WERI-Rb-1 (cell line): ENCODE data around the gene TNRC6C.

Experiments used
- DNase-seq: peaks from one replicate; pipeline ENCODE4 v3.0.0-alpha.2; 2020
- H3K27ac ChIP-seq: fragments of 250-450 bp; sonication (Bioruptor Pico); 2 replicates; pipeline ENCODE4 v1.5.1; 2020; ENCODE audit warnings: mild to moderate bottlenecking, moderate library complexity
- H3K27me3 ChIP-seq: fragments of 250-450 bp; sonication (Bioruptor Pico); 2 replicates; pipeline ENCODE4 v1.5.1; 2021; ENCODE audit warnings: mild to moderate bottlenecking, low read depth, moderate library complexity; ENCODE audit not compliant: insufficient read depth, severe bottlenecking
- H3K36me3 ChIP-seq: fragments of 250-450 bp; sonication (Bioruptor Pico); 2 replicates; pipeline ENCODE4 v1.5.1; 2020; ENCODE audit warnings: mild to moderate bottlenecking, moderate library complexity
- H3K4me3 ChIP-seq: 2 replicates; pipeline ENCODE4 v1.5.1; 2011; ENCODE audit warnings: low read depth, mild to moderate bottlenecking, control low read depth, low read length
- H3K9me3 ChIP-seq: fragments of 250-450 bp; sonication (Bioruptor Pico); 2 replicates; pipeline ENCODE4 v1.5.1; 2021; ENCODE audit warnings: mild to moderate bottlenecking, moderate library complexity; ENCODE audit not compliant: severe bottlenecking
- CTCF ChIP-seq: IDR thresholded peaks from 2 replicates; pipeline ENCODE4 v1.5.1; 2011; ENCODE audit warnings: low read depth, mild to moderate bottlenecking, control low read depth, inconsistent platforms, low read length

The TNRC6C gene

GRCh38 chr17:78110363-78111015, 152.0 kb downstream of the TNRC6C start:
- H3K36me3 ChIP-seq = no peaks in the 10 kb centered on the region; the same call in 1 of the 2 replicates
- no peak for DNase-seq
- no peaks in the 10 kb centered on the region for H3K27me3 ChIP-seq
- TF ChIP-seq CTCF = no peak
- H3K9me3 ChIP-seq = no peaks in the 10 kb centered on the region
- no peak overlapping the region for H3K27ac ChIP-seq
- H3K4me3 ChIP-seq = no peak overlapping the region

GRCh38 chr17:78111016-78111726, 152.7 kb downstream of the TNRC6C start:
- no peak overlapping the region for H3K4me3 ChIP-seq
- H3K36me3 ChIP-seq = no peaks in the 10 kb centered on the region; the same call in 1 of the 2 replicates
- H3K27ac ChIP-seq = no peak overlapping the region
- no peak for DNase-seq
- no peaks in the 10 kb centered on the region for H3K9me3 ChIP-seq
- no peak for TF ChIP-seq CTCF
- H3K27me3 ChIP-seq = no peaks in the 10 kb centered on the region

- H3K36me3 ChIP-seq = no peaks in the 10 kb centered on the region; the same call in 1 of the 2 replicates
- no peak for TF ChIP-seq CTCF
- H3K27ac ChIP-seq = no peak overlapping the region
- H3K4me3 ChIP-seq = no peak overlapping the region
- no peaks in the 10 kb centered on the region for H3K9me3 ChIP-seq
- no peak for DNase-seq
- H3K27me3 ChIP-seq = no peaks in the 10 kb centered on the region
Measured at GRCh38 chr17:78111727-78112517, 153.4 kb downstream of the TNRC6C start.

- no peaks in the 10 kb centered on the region for H3K36me3 ChIP-seq
- peak; percentile 88 for DNase-seq
- H3K27ac ChIP-seq = no peak overlapping the region
- no peaks in the 10 kb centered on the region for H3K27me3 ChIP-seq
- no peaks in the 10 kb centered on the region for H3K9me3 ChIP-seq
- peak; percentile 99 for TF ChIP-seq CTCF
- H3K4me3 ChIP-seq = no peak overlapping the region
Measured at GRCh38 chr17:78112518-78113471, 154.3 kb downstream of the TNRC6C start.
